ENCODE data around the gene PLEKHG3. TPM values are rescaled to one million over a fixed set of nuclear protein-coding genes. Genes with fewer than 3 reads are reported as not detected.

The PLEKHG3 gene
- total RNA-seq, 1 donor from 2014 or later: 10.1 TPM

DNA sequence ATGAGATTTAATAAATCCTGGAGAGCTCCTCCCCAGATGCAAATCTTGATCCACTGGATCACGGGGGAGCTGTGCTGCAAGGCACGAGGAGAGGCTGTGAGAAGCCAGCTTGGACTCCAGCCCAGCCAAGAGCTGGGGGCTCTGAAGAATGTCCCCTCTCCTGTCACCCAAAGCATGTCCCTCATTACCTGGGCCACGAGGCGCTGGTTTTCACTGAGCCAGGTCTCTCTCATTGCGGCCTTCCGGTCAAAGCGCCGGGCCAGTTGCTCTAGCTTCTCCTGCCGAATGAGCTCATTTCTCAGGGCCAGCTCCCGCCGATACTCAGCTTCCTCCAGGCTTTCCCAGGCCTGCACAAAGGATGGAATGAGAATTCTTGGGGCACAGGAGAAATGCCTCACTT is 92.1 kb downstream of the PLEKHG3 start:
- Mint-ChIP-seq H3K4me1 (ENCODE audit: low read depth, unreplicated experiment) (peaks cover 16% of the 10 kb centered on the region), H3K27me3 (ENCODE audit: unreplicated experiment) (peaks cover 4% of the 10 kb centered on the region), H3K27ac (ENCODE audit: unreplicated experiment) (no peak overlapping the region), H3K36me3 (ENCODE audit: unreplicated experiment) (peaks cover 4% of the 10 kb centered on the region), H3K9me3 (ENCODE audit: unreplicated experiment) (peaks cover 5% of the 10 kb centered on the region), H3K4me3 (ENCODE audit: unreplicated experiment) (no peak overlapping the region)
- no peak for DNase-seq
- TF ChIP-seq, protein P1, sequence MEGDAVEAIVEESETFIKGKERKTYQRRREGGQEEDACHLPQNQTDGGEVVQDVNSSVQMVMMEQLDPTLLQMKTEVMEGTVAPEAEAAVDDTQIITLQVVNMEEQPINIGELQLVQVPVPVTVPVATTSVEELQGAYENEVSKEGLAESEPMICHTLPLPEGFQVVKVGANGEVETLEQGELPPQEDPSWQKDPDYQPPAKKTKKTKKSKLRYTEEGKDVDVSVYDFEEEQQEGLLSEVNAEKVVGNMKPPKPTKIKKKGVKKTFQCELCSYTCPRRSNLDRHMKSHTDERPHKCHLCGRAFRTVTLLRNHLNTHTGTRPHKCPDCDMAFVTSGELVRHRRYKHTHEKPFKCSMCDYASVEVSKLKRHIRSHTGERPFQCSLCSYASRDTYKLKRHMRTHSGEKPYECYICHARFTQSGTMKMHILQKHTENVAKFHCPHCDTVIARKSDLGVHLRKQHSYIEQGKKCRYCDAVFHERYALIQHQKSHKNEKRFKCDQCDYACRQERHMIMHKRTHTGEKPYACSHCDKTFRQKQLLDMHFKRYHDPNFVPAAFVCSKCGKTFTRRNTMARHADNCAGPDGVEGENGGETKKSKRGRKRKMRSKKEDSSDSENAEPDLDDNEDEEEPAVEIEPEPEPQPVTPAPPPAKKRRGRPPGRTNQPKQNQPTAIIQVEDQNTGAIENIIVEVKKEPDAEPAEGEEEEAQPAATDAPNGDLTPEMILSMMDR (IDR thresholded peaks at IDR 0.05; ENCODE audit: partially characterized antibody, unreplicated experiment): no peak

DNA sequence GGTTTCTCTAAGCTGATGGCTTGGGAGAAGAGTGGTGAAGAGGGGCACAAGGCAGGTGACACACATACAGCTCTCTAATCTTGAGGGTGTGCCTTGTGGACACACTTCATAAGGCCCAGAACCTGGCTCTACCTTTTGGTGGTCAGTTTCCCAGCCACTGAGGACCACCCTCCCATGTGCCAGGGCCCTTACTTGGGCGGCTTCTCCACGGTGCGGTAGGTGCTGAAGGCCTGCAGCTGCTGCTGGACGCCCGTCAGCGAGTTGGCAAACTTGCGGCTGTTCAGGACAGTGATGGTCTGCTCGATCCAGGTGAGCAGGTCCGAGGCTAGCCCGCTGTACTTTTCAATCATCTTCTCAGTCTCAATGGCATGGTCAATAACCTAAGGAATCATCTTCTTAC is 95.3 kb downstream of the PLEKHG3 start:
- TF ChIP-seq, protein P1 (IDR thresholded peaks at IDR 0.05; ENCODE audit: partially characterized antibody, unreplicated experiment): no peak
- no peak for DNase-seq
- Mint-ChIP-seq H3K4me1 (ENCODE audit: low read depth, unreplicated experiment) (peaks cover 27% of the 10 kb centered on the region), H3K4me3 (ENCODE audit: unreplicated experiment) (no peak overlapping the region), H3K27ac (ENCODE audit: unreplicated experiment) (no peak overlapping the region), H3K9me3 (ENCODE audit: unreplicated experiment) (peaks cover 5% of the 10 kb centered on the region), H3K27me3 (ENCODE audit: unreplicated experiment) (peaks cover 4% of the 10 kb centered on the region), H3K36me3 (ENCODE audit: unreplicated experiment) (peaks cover 4% of the 10 kb centered on the region)

Small RNA genes within 50 kb of the gene (microRNA-seq; reads per million reads assigned to microRNA genes)
- gene MIR7855 (ENCODE audit: unreplicated experiment): not detected

Other genes starting within 250 kb of the PLEKHG3 start
- 0.15 TPM for gene AKAP5, start 238.9 kb upstream of the PLEKHG3 start, total RNA-seq (ENCODE audit: unreplicated experiment)
- gene ZBTB25, start 200.6 kb upstream of the PLEKHG3 start, total RNA-seq (ENCODE audit: unreplicated experiment): 9.4 TPM
- 16.6 TPM for gene ZBTB1, start 199.7 kb upstream of the PLEKHG3 start, total RNA-seq (ENCODE audit: unreplicated experiment)
- 23.9 TPM for gene HSPA2, start 163.7 kb upstream of the PLEKHG3 start, total RNA-seq (ENCODE audit: unreplicated experiment)
- gene PPP1R36, start 154.5 kb upstream of the PLEKHG3 start, total RNA-seq (ENCODE audit: unreplicated experiment): 2.4 TPM
- gene SPTB, start 175.5 kb downstream of the PLEKHG3 start, total RNA-seq (ENCODE audit: unreplicated experiment): 1.9 TPM
- gene CHURC1, start 210.0 kb downstream of the PLEKHG3 start, total RNA-seq (ENCODE audit: unreplicated experiment): 40.6 TPM
- 1.3 TPM for gene GPX2, start 238.3 kb downstream of the PLEKHG3 start, total RNA-seq (ENCODE audit: unreplicated experiment)